ENCODE data around the gene SGCD.

Gene SGCD

DNA sequence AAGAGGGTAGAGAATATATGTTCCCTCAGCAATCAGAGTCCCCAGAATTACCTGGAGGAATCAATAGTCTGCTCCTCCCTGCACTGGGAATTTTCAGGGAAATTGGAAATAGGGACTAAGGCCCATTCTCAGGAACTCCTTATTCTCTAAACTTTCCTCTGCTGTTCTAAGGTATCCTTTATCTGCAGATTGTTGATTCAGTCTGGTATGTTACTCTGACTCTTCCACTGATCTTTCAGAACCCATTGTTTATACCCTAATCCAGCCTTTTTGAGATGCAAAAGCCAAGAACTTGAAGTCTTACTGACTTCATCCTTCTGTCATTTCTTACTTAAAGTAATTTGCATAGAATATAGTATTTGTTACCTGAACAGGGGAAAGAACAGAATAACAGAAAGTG is 379.7 kb downstream of the SGCD start:
- DNase-seq = no peak

DNA sequence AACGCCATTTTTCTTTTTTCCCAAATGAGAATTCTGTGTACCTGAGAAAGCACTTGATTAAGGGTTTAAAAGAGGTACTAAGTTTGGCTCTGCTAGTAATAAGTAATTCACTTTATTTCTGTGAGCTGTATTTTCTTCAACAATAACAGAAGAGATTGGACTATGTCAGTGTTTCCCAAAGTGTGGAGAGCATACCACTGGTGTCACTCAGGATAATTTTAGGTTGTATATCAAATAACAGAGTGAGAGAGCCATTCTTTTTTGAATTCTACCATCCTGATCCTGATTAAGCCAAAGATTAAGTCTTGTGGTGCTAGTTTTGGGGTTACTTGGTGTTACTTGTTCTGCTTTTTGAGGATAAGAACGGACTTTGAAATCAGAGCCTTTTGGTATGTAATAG is 380.8 kb downstream of the SGCD start:
- DNase-seq = no peak

DNA sequence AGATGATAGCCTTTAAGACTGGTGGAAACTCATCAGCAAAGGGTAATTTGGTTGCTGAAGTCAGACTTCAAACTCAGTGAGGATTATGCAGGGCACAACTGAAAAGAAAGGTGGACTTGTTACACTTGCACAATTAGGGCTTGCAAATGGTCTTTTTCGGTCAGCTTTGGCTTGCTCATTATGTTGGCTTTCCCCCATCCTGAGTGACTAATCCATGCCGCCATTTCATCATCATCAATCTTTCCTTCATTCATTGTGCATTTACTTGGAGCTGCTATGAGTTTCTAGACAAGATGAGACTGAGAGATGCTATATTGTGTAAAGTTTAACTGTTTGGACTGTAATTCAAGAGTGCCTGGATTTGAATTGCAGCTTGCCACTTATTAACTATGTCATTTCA is 388.3 kb downstream of the SGCD start:
- DNase-seq = no peak

DNA sequence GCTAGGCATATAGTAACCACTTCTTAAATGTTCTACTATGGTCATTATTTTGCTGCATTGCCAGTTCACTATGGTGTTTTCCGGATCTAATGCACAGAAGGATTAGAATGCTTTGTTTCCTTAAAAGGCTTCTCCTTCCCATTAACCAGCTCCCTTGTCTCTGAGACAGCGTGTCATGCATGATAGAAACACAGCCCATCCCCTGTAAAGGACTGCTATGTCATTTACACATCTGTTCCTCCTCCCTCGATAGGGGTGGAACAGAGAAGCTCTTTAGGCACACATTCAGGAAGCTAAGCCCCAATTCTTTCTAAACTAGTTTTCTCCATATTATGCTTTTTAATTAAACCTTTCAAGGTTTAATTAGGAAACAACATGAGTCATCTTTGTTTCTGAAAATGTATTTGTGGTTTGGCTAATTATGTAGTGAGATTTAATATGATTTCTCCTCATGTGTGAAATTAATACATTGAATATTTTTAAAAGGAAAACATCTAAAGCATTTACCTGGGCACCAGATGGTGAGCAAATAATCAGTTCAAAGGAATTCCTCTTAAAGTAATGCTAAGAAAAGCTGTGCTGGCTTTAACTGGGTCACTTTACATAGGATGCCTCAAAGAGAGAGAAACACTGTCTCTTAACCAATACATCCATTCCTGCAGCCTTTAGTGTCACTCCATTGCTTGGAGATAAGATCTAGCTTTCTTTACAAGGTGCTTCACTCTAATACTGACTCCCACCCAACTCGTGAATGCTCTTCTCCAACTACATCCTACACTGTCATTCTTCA is 389.8 kb downstream of the SGCD start:
- no peak for DNase-seq

DNA sequence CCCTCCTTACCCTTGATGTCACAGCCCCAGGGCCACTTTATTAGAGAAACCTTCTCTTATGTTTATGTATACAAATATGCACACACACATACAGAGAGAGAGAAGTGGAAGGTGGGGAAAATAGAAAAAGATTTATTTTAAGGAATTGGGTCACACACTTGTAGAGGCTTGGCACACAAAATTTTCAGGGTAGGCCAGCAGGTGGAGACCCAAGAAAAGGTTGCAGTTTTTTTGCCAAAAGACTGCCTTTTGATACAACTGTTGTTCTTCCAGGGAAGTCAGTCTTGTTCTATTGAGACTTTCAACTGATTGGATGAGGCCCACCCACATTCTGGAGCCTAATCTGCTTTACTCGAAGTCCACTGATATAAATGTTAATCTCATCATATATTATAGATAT is 392.0 kb downstream of the SGCD start:
- no peak for DNase-seq

DNA sequence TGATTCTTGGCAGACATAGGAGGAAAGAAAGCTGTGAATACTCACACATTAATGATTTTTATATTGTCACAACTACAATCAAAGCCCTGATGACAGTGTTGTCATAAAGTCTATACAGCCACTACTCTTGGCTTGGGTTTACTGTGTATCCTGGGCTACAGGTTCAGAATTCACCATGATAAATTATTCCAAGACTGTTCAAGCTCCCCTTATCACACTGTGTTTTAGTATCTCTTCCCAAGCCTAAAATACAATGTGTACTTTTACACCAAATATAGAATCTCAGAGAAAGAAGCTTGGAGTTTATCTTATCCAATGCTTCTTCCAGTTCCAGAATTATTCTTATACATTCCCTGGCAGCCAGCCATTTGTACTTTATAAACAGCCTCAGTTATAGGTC is 395.4 kb downstream of the SGCD start:
- no peak for DNase-seq

DNA sequence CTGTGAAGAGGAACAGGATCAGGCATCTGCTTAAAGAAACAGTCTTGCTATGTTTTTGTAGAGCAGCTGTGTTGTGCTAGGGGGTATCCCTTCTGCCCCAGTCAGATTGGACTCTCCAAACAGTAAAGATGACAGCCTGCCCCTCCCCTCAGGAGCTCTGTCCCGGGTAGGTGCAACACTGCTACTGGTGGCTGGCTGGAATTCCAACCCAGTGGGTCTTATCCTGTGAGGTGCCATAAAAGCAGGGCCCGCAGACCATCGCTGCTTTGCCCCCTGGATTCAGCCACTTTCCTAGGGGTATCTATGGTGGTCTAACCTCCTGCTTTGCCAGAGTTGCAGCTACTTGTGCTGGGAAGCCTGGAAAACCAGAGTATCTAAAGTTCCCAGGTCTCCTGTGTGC is 408.5 kb downstream of the SGCD start:
- DNase-seq = no peak

DNA sequence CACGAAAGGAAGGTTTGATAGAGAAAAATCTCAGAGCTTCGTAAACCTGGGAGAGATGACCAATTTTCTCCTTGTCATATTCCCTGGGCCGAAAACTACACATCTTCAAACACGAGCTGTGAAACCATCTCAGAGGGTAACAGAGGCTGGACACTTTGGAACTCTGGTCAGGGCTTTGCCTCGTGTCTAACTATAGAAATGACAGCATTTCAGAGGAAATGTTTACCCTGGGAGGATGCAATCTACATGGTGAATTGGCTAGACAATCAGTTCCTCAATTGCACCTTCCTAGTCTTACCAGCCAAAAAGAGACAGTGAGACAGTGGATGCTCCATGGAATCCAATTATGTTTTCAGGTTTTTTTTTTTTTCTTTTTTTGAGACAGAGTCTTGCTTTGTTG is 414.6 kb downstream of the SGCD start:
- no peak for DNase-seq

DNA sequence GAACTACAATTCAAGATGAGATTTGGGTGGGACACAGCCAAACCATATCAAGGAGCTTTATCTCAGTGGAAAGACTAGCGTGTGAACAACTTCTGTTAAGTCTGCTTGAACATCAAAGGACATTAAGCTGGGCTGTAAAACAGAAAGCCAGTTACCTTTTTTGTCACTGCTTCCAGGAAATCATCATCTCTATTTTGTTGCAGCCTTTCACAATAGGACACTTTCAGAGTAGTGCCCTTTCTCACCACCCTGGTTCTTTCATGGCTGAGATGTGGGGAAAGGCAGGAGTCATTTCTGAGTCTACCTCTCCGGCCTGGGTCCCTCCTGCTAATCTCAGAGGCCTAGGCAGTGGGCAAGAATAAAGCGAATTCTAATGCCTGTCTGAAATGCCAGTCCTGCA is 426.9 kb downstream of the SGCD start:
- no peak for DNase-seq

DNA sequence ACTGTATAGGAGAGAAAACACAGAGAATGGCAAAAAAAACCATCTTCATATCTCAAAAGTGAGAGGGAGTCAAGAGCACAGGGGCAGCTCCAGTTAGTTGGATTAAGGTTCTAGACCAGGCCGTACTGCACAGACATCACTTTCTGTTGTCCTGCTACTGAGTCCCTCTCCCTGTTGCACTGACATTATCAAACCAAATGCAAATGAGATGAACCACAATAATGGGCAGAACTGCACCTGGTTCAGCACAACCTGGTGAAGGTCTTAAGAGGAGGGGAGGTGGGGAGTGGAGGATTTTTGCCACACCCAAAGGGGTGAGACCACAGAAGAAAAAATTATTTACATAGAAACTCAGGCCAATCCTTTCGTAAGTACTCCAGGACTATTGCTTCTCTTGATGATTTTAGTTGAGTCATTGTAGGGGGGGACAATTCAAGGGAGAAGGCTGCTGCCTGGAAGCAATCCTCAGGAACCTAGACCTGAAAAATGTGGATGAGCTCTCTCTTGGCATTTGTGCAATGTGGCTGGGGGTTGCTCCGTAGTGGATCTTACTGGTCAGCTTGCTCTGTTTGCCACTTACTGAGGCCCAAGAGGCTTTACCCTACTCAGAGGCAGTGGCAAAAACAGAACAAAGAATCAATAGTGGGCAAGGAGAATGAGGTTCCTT is 428.6 kb downstream of the SGCD start:
- no peak for DNase-seq

DNA sequence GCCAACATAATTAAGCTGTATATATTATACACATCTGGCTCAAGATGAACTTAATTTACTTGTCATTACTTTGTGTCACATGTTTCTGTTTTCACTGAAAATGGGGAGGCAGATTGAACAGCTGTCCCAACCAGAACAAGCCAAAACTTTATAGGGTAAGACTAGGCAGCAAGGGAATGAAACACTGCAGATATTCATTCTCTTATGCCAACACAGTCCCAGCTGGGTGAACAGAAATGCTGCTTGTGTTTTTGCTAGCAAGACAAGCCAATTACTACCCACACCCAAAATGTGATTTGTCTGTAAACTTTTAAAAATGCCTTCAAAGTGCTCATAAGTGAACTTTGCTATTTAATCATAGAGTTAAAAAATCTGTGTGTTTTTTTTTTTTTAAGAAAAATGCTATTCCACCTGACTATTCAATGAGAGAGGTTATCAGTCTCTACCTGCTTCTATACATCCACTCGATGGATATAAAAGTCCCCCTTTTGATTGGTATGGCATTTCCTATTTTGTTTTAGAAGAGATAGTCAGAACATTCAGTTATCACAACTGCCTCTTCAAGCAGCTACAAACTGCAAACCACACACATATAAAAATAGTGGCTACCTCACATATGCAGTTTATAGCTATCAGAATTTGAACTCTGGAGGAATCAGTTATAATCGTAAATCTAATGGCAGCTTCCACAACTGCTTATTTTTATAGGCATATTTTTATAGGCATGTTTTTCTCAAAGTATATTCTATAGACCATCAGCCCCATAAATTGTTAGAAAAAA is 431.2 kb downstream of the SGCD start:
- DNase-seq = no peak

DNA sequence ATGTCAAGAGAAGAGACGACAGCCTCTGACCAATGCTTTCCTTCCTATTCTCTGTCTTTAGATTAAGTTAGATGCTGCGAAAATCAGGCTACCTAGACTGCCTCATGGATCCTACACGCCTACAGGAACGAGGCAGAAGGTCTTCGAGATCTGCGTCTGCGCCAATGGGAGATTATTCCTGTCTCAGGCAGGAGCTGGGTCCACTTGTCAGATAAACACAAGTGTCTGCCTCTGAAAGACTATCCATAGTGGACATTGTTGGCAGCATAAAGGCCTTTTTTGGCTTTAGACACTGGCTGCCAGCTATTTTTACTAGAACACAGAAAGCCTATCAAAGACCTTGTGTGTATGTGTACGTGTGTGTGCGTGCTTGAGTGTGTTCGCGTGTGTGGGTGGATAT is 432.2 kb downstream of the SGCD start:
- no peak for DNase-seq

DNA sequence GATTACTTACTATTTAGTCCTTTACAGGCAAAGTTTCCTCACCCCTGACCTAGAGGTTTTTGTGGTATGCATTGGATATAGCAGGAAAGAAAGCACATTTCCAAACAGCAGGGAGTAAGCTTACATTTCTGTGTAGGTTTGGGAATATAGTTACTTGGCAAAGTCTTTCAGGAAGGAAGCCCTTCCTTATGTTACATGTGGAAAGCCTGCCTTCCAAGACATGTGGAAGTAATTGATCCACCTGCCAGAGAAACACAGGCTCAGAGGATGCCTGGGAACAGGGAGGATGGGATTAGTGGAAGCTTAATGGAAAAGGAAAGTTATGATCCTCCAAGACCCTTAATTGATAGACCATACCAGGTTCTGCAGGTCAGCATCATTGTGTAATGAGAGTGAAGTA is 435.8 kb downstream of the SGCD start:
- no peak for DNase-seq

DNA sequence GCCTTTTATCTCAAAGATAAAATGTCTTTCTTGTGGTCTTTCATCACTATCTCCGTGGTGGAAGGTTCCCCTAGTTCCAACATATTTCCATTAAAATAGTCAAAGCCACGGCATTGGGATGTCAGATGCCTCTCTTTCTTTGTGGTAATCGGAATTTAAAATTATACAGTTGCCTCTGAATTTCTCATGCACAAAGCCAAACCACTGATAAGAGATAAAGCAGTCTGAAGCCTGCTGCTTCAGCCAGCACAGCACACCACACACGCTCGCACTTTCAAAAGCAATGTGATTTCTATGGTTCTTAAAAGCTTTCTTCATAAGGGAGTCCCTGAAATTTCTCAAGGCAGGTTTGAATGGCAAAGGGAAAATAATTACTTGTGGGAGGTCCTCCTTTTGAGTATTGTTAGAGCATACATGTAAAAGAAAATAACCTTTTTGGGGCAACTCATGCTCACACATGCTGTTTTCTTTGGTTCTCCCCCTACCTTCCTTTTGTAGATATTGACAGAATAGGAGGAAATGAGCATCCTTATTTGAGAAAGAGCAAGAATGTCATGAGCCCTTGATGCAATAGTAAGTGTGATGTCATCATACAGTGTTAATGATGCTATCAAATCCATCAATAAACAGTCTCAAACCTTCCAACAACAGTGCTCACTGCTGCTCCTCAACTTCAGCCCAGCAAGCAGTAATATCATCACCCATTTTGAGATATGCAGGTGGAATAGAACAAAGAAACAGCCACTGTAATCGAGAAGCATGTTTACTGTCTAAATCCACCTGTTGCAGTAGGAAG is 437.4 kb downstream of the SGCD start:
- no peak for DNase-seq

DNA sequence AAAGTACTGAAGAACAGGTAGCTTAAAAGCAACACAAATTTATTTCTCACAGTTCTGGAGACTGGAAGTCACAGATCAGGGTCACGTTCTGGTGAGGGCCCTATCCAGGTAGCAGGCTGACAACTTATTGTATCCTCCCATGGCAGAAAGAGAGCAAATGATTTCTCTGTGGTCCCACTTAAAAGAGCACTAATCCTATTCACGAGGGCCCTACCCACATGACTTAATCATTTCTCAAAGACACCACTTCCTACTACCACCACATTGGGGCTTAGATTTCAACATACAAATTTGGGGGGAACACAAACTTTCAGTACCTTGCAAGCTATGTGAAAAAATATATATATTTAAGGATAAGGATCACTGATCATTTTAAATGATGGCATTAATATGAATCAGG is 447.3 kb downstream of the SGCD start:
- no peak for DNase-seq

DNA sequence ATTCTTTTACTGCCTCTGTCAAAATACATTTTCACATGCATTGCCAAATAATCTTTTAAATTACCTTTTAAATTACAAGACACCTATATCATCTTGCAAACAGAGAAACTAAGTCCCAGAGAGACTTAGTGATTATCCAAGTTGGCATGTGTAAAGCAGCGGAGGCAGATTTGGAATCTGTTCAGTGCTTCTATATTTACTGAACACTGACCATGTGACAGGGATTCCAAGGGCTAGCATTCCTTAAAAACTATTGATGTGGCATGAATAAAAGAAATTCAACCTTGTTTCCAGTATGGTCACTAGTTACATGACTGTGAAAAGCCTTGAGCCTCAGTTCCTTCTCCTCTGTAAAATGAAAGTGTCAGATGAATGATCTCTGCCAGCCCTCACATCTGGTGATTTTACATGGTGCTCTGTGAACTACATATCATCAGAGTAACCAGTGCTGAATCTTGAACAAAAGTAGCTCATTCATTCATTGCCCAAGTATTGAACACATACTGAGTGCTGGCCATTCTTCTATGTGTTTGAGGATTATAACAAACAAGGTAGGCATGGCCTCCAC is 451.3 kb downstream of the SGCD start:
- DNase-seq = no peak

DNA sequence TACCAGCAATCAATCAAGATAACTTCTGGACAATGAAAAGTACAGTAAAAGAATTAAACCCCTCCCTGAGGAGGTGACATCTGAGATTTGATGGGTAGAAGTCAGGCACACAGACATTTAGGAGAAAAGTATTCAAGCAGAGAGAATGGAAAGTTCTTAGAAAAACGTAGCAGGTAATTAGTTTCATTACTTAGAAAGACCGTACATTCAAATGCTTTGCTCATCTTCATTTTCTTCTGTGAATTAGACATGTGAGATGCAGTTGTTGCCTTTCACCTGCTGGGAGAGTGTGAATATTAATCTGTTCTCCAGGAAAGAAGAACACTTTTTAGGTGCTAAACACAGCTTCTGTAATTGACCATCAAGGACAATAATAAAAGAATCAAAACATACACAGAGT is 451.8 kb downstream of the SGCD start:
- DNase-seq = no peak

DNA sequence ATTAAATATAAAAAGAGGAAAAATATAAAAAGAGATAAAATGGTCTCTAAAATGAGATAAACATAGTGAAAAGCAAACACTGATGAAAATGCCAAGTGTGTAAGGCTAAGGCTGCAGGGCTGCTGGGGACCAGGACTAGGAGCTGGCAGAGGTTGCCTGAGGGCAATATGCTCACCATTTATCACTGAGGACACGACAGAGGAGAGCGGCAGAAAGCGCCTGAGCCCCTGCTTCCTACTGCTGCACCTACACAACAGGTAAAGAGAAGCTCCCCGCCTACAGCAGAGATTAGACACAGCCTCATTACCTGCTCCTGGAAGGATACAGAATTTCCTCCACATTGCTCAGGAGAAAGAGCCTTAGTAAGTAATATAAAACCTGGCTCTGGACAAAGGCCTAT is 452.5 kb downstream of the SGCD start:
- DNase-seq = no peak

DNA sequence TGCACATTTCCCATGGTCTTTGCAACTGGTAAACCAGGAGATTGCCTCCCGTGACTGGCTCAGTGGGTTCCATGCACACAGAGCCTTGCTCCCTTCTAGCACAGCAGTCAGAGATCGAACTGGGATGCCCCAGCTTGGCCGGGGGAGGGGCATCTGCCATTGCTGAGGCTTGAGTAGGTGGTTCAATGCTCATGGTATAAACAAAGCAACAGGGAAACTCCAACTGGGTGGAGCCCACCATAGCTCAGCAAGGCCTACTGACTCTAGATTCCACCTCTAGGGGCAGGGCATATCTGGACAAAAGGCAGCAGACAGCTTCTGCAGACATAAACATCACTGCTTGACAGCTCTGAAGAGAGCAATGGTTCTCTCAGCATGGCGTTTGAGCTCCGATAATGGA is 456.1 kb downstream of the SGCD start:
- DNase-seq = no peak

DNA sequence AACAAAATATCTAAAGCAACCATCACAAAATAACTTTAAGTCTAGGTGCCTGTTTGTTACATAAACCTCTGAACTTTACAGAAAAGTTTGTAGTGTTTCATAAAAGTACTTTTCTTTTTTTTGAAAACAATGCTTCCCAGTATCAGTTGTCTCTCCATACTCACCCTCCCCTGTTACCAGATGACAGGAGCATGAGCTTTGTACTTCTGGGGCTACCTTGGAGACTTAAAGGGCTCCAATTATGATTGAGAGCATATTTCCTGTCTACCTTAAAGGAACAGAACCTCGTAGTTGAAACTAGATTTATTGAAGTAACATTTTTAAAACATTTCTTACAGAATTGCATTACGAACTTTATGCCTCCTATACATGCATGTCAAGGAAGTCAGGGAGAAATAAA is 467.7 kb downstream of the SGCD start:
- DNase-seq = no peak

DNA sequence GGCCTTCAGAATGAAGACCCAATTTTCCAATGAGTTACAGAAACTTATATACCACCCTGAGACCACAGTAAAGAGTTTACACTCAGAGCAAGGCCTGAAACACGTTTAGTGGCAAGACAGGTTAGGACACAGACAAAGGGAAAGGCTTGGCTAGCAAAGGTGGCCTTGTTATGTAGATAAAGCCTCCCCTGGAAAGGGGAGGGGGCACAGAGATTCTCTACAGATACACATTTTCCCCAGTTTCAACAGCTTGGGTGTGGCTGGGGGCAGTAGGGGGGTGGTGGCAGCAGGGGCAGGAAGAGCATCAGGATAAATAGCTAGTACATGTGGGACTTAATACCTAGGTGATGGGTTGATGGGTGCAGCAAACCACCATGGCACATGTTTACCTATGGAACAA is 471.2 kb downstream of the SGCD start:
- DNase-seq = no peak

DNA sequence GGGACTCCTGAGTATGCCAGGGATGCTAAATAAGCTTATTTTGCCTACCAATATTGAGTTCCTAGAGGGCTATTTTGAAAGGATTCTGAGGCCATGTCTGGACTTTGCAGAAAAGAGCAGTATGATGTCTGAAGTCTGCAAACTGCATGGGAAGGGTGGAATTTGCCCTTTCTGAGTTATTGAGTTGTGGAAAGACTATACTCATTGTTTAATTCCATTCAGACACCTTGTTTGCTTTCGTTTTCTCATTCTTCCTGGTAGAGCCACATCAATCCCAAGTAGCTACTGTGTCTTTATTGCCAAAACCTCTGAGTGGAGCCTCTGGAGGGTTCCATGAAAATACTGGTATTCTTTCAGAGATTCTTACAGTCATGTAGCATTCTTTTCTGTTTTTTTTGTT is 472.2 kb downstream of the SGCD start:
- no peak for DNase-seq

DNA sequence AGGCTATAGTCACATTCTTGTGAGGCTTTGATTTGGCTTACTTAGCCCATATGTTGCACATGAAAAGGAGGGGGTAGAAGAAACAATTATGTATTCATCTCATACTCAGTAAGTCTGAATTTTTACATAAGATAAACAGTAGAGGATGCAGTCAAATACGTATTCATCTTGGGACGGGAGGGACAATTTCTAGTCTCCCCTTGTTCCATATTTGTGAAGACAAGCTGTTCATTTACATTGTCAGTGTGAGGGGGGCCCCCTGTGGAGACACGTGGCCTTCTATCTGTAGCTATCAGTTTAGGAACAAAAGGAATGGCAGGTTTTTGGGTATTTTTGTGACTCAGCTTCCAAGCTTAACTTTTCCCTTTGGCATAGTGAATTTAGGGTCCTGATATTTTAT is 474.0 kb downstream of the SGCD start:
- DNase-seq = no peak
